ENCODE results near the gene TMEM101.
"Not testable (repeated sequence)": the region's sequence is repeated elsewhere in the genome, so short reads cannot be mapped to it uniquely, and the experiment has no call there.

GRCh38 chr17:43961292-43961691, 53.5 kb downstream of the TMEM101 start:
- TF ChIP-seq ZBTB40 (IDR thresholded peaks at IDR 0.05; ENCODE audit: borderline replicate concordance); MXI1 (IDR thresholded peaks at IDR 0.05; ENCODE audit: low read depth, low read length); EGR1 (IDR thresholded peaks at IDR 0.05; ENCODE audit: borderline replicate concordance in 1 of 2, low read depth in 2 of 2, low read length in 2 of 2); POLR2AphosphoS5 (IDR thresholded peaks at IDR 0.05; ENCODE audit: low read length); POLR2AphosphoS2 (IDR thresholded peaks at IDR 0.05; ENCODE audit: low read depth, low read length); POLR2A (IDR thresholded peaks at IDR 0.05; ENCODE audit: low read depth, low read length); EZH2 (IDR thresholded peaks at IDR 0.05; ENCODE audit: borderline replicate concordance, control insufficient read depth, low read depth, low read length); E2F4 (IDR thresholded peaks at IDR 0.05; ENCODE audit: low read depth, low read length): not testable (repeated sequence)
- TF ChIP-seq, protein P1, sequence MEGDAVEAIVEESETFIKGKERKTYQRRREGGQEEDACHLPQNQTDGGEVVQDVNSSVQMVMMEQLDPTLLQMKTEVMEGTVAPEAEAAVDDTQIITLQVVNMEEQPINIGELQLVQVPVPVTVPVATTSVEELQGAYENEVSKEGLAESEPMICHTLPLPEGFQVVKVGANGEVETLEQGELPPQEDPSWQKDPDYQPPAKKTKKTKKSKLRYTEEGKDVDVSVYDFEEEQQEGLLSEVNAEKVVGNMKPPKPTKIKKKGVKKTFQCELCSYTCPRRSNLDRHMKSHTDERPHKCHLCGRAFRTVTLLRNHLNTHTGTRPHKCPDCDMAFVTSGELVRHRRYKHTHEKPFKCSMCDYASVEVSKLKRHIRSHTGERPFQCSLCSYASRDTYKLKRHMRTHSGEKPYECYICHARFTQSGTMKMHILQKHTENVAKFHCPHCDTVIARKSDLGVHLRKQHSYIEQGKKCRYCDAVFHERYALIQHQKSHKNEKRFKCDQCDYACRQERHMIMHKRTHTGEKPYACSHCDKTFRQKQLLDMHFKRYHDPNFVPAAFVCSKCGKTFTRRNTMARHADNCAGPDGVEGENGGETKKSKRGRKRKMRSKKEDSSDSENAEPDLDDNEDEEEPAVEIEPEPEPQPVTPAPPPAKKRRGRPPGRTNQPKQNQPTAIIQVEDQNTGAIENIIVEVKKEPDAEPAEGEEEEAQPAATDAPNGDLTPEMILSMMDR (IDR thresholded peaks at IDR 0.05 in 2 of 3, conservative IDR thresholded peaks at IDR 0.05 in 1 of 3; ENCODE audit: control insufficient read depth in 2 of 3, extremely low read depth in 1 of 3, insufficient read depth in 1 of 3, low read depth in 3 of 3, low read length in 3 of 3), result not testable (repeated sequence)
- TF ChIP-seq, protein P2, sequence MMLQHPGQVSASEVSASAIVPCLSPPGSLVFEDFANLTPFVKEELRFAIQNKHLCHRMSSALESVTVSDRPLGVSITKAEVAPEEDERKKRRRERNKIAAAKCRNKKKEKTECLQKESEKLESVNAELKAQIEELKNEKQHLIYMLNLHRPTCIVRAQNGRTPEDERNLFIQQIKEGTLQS (IDR thresholded peaks at IDR 0.05; ENCODE audit: borderline replicate concordance, extremely low read depth, low read depth, low read length), result not testable (repeated sequence)
- TF ChIP-seq, protein P3, sequence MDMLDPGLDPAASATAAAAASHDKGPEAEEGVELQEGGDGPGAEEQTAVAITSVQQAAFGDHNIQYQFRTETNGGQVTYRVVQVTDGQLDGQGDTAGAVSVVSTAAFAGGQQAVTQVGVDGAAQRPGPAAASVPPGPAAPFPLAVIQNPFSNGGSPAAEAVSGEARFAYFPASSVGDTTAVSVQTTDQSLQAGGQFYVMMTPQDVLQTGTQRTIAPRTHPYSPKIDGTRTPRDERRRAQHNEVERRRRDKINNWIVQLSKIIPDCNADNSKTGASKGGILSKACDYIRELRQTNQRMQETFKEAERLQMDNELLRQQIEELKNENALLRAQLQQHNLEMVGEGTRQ (IDR thresholded peaks at IDR 0.05; ENCODE audit: borderline replicate concordance, low read depth, low read length), result not testable (repeated sequence)
